Nephron progenitor cell (in vitro differentiated cells): ENCODE results near the gene BAIAP2L1.
"Not testable (repeated sequence)": the region's sequence is repeated elsewhere in the genome, so short reads cannot be mapped to it uniquely, and the experiment has no call there.

Experiments used
- DNase-seq: peaks from one replicate; pipeline ENCODE4 v3.0.0; 2021
- H3K27ac Mint-ChIP-seq: 2 replicates; pipeline ENCODE4 v1.8.0; 2021; ENCODE audit warnings: mild to moderate bottlenecking, moderate library complexity, mixed read lengths
- H3K27me3 Mint-ChIP-seq: 2 replicates; pipeline ENCODE4 v1.8.0; 2021; ENCODE audit warnings: mild to moderate bottlenecking, low read depth, mixed read lengths; ENCODE audit not compliant: poor library complexity
- H3K36me3 Mint-ChIP-seq: 2 replicates; pipeline ENCODE4 v1.8.0; 2021; ENCODE audit warnings: low read depth, mixed read lengths
- H3K4me1 Mint-ChIP-seq: 2 replicates; pipeline ENCODE4 v1.8.0; 2021; ENCODE audit warnings: mixed read lengths
- H3K4me3 Mint-ChIP-seq: 2 replicates; pipeline ENCODE4 v1.8.0; 2021; ENCODE audit warnings: mild to moderate bottlenecking, moderate library complexity, mixed read lengths
- H3K9me3 Mint-ChIP-seq: 2 replicates; pipeline ENCODE4 v1.8.0; 2021; ENCODE audit warnings: mild to moderate bottlenecking, moderate library complexity, mixed read lengths
- CTCF ChIP-seq: fragments of 200-600 bp; sonication (generic); IDR thresholded peaks from 2 replicates; pipeline ENCODE4 v1.5.0; 2021; ENCODE audit warnings: antibody characterized with exemption

Gene BAIAP2L1

GRCh38 chr7:98423043-98423442 lies 22.2 kb upstream of the BAIAP2L1 start:
- DNase-seq = no peak

GRCh38 chr7:98420966-98421612 lies 20.2 kb upstream of the BAIAP2L1 start:
- no peaks in the 10 kb centered on the region for H3K36me3 Mint-ChIP-seq
- peaks cover 28% of the 10 kb centered on the region for H3K27me3 Mint-ChIP-seq
- H3K27ac Mint-ChIP-seq = no peak overlapping the region
- H3K9me3 Mint-ChIP-seq = peaks cover 7% of the 10 kb centered on the region
- H3K4me3 Mint-ChIP-seq = no peak overlapping the region
- peak; percentile 77 for DNase-seq
- peaks cover 10% of the 10 kb centered on the region for H3K4me1 Mint-ChIP-seq
- peak; percentile 86 for TF ChIP-seq CTCF

More at GRCh38 chr7:98423043-98423442, 22.2 kb upstream of the BAIAP2L1 start:
- Mint-ChIP-seq H3K4me1 (no peaks in the 10 kb centered on the region), H3K4me3 (no peak overlapping the region), H3K9me3 (peaks cover 7% of the 10 kb centered on the region), H3K36me3 (no peaks in the 10 kb centered on the region), H3K27ac (no peak overlapping the region), H3K27me3 (peaks cover 32% of the 10 kb centered on the region)
- no peak for TF ChIP-seq CTCF

- not testable (repeated sequence) for DNase-seq, H3K4me3 Mint-ChIP-seq, H3K36me3 Mint-ChIP-seq, H3K27ac Mint-ChIP-seq, H3K4me1 Mint-ChIP-seq, H3K9me3 Mint-ChIP-seq
- peaks cover 28% of the 10 kb centered on the region for H3K27me3 Mint-ChIP-seq
Observed at GRCh38 chr7:98419988-98420387, 19.1 kb upstream of the BAIAP2L1 start.

- not testable (repeated sequence) for H3K36me3 Mint-ChIP-seq, H3K27ac Mint-ChIP-seq, H3K4me1 Mint-ChIP-seq, DNase-seq, H3K9me3 Mint-ChIP-seq, H3K4me3 Mint-ChIP-seq
- peaks cover 29% of the 10 kb centered on the region for H3K27me3 Mint-ChIP-seq
Observed at GRCh38 chr7:98419316-98419691, 18.4 kb upstream of the BAIAP2L1 start.

GRCh38 chr7:98418636-98419315 lies 17.9 kb upstream of the BAIAP2L1 start:
- H3K4me1 Mint-ChIP-seq = peaks cover 10% of the 10 kb centered on the region
- H3K9me3 Mint-ChIP-seq = peaks cover 4% of the 10 kb centered on the region
- H3K36me3 Mint-ChIP-seq = no peaks in the 10 kb centered on the region
- no peak for DNase-seq
- no peak overlapping the region for H3K4me3 Mint-ChIP-seq
- peaks cover 29% of the 10 kb centered on the region for H3K27me3 Mint-ChIP-seq
- H3K27ac Mint-ChIP-seq = no peak overlapping the region
- TF ChIP-seq CTCF = no peak

GRCh38 chr7:98418271-98418635 lies 17.4 kb upstream of the BAIAP2L1 start:
- TF ChIP-seq CTCF = no peak
- Mint-ChIP-seq H3K9me3 (peaks cover 3% of the 10 kb centered on the region), H3K27ac (no peak overlapping the region), H3K4me1 (peaks cover 10% of the 10 kb centered on the region), H3K4me3 (no peak overlapping the region), H3K27me3 (peaks cover 26% of the 10 kb centered on the region), H3K36me3 (no peaks in the 10 kb centered on the region)
- DNase-seq = no peak

- H3K4me3 Mint-ChIP-seq, H3K4me1 Mint-ChIP-seq, DNase-seq, H3K36me3 Mint-ChIP-seq, H3K27ac Mint-ChIP-seq, H3K9me3 Mint-ChIP-seq: not testable (repeated sequence)
- peaks cover 25% of the 10 kb centered on the region for H3K27me3 Mint-ChIP-seq
Observed at GRCh38 chr7:98417604-98418270, 16.8 kb upstream of the BAIAP2L1 start.
